ENCODE measurements around the gene ASTL.

DNA sequence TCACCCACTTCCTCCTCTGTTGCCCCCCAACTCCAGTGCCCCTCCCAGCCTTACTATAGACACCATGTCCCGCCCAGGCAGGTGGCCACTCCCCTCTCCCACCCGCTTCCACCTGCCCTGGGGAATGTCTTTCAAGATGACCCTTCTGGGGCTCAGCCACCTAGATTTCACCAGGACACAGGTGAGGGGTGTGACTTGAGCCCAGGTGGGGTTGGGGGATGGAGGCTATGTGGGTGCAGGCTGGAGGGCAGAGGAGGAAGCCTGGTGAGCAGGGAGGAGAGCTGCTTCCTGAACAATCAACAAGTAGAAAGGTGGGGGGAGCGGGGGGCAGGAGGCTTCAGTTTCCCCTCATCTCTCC lies 30.6 kb downstream of the ASTL start:
- TF ChIP-seq, protein P1, sequence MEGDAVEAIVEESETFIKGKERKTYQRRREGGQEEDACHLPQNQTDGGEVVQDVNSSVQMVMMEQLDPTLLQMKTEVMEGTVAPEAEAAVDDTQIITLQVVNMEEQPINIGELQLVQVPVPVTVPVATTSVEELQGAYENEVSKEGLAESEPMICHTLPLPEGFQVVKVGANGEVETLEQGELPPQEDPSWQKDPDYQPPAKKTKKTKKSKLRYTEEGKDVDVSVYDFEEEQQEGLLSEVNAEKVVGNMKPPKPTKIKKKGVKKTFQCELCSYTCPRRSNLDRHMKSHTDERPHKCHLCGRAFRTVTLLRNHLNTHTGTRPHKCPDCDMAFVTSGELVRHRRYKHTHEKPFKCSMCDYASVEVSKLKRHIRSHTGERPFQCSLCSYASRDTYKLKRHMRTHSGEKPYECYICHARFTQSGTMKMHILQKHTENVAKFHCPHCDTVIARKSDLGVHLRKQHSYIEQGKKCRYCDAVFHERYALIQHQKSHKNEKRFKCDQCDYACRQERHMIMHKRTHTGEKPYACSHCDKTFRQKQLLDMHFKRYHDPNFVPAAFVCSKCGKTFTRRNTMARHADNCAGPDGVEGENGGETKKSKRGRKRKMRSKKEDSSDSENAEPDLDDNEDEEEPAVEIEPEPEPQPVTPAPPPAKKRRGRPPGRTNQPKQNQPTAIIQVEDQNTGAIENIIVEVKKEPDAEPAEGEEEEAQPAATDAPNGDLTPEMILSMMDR (IDR thresholded peaks at IDR 0.05), result no peak
- TF ChIP-seq POLR2A (IDR thresholded peaks at IDR 0.05), result no peak

All from body of pancreas (tissue), 4 donors.